HEK293T (cell line): ENCODE data around the gene AK5.

ENCODE experiments used
- FOXA1 ChIP-seq: fragments of 450-650 bp; IDR thresholded peaks from 2 replicates; pipeline ENCODE4 v1.6.1; 2016; ENCODE audit warnings: mild to moderate bottlenecking
- FOXK2 ChIP-seq: fragments of 450-650 bp; IDR thresholded peaks from 2 replicates; pipeline ENCODE4 v1.6.1; 2016; ENCODE audit warnings: mild to moderate bottlenecking
- NFRKB ChIP-seq: fragments of 450-650 bp; IDR thresholded peaks from 2 replicates; pipeline ENCODE4 v1.6.1; 2016; ENCODE audit warnings: mild to moderate bottlenecking, moderate library complexity
- SUZ12 ChIP-seq: fragments of 450-650 bp; IDR thresholded peaks from 2 replicates; pipeline ENCODE4 v1.6.1; 2016; ENCODE audit warnings: mild to moderate bottlenecking

DNA sequence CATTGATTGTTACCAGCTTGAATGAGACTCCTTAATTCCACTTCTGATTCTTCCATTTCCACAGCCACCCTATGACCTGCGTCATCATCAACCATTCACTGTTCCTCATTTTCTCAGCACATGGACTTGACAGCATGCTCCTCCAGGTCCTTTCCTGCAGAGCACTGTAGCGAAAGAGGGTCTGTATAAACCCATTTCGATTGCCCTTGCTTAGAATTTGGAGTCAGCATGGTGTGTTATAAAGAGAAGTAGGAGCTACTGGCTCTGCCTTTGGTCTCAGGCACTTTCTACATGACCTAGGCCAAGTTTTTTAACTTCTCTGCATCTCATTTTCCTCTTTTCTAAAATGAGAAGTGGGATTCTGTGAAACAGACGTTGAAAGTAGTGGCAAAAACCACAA is 133.8 kb downstream of the AK5 start:
- TF ChIP-seq FOXK2 (no peak), FOXA1 (no peak), SUZ12 (no peak), NFRKB (no peak)
